ENCODE measurements around the gene TCF12. TPM values are rescaled to one million over a fixed set of nuclear protein-coding genes. Genes with fewer than 3 reads are reported as not detected.

Gene TCF12
- total RNA-seq, 1 experiment from 2014 or later: 76.7 TPM

- no peak for TF ChIP-seq CTCF (conservative IDR thresholded peaks at IDR 0.05)
- Histone ChIP-seq H3K4ac (ENCODE audit: low read depth, low read length) (no peak overlapping the region), H3K79me2 (ENCODE audit: insufficient read depth, low read length) (peaks cover 4% of the 10 kb centered on the region; the same call in 1 of the 2 replicates), H3K14ac (ENCODE audit: insufficient read depth, low read length) (no peak overlapping the region), H4K20me1 (ENCODE audit: control insufficient read depth, insufficient read depth, insufficient read length) (no peaks in the 10 kb centered on the region), H3K23me2 (ENCODE audit: insufficient read length, low read depth, low read length, poor library complexity, severe bottlenecking) (no peaks in the 10 kb centered on the region), H4K91ac (ENCODE audit: insufficient read length, low read depth, low read length) (no peak overlapping the region), H4K8ac (replicated peaks; ENCODE audit: insufficient read length, low read depth, low read length) (no peak overlapping the region), H3K23ac (ENCODE audit: insufficient read length, low read depth, low read length) (no peak overlapping the region), H3K4me1 (ENCODE audit: insufficient read depth, low read length) (peaks cover 3% of the 10 kb centered on the region), H3K56ac (ENCODE audit: insufficient read length, low read depth, low read length) (no peak overlapping the region), H4K5ac (ENCODE audit: insufficient read length, low read depth, low read length) (no peak overlapping the region), H3K27me3 (ENCODE audit: insufficient read depth, low read length) (no peaks in the 10 kb centered on the region), H3K4me2 (ENCODE audit: insufficient read depth, insufficient read length, low read length) (no peak overlapping the region), H2AK5ac (ENCODE audit: insufficient read length, low read length) (no peak overlapping the region), H3K9ac (ENCODE audit: extremely low read depth, insufficient read length, low read length) (no peak overlapping the region), H2BK20ac (ENCODE audit: low read depth, low read length, poor library complexity, severe bottlenecking) (no peak overlapping the region), H2AFZ (ENCODE audit: low read length) (no peak overlapping the region), H3K9me3 (ENCODE audit: control insufficient read depth, low read depth, low read length) (no peaks in the 10 kb centered on the region), H2BK5ac (ENCODE audit: insufficient read length, low read length) (no peak overlapping the region), H2BK120ac (ENCODE audit: low read depth, low read length, poor library complexity, severe bottlenecking) (no peak overlapping the region), H2BK15ac (ENCODE audit: low read depth, low read length) (no peak overlapping the region), H3K18ac (ENCODE audit: insufficient read length, low read depth, low read length) (no peak overlapping the region), H3T11ph (ENCODE audit: low read length) (no peak overlapping the region), H2BK12ac (ENCODE audit: insufficient read length, low read depth, low read length) (no peak overlapping the region), H3K79me1 (ENCODE audit: insufficient read depth, low read depth, low read length, poor library complexity, severe bottlenecking) (peaks cover 6% of the 10 kb centered on the region), H3K27ac (ENCODE audit: insufficient read length, low read depth, low read length) (no peak overlapping the region)
- WGBS (ENCODE audit: extremely low coverage, insufficient read length, low lambda C conversion rate): no CpG with 5 or more reads among the region's 7 CpGs
- DNase-seq: no peak
- no peaks in the 10 kb centered on the region for H3K9me3 Mint-ChIP-seq
- no peak overlapping the region; a peak in 1 of 7 replicates for H3K27ac Mint-ChIP-seq
- H3K36me3 Mint-ChIP-seq (ENCODE audit: insufficient read depth in 1 of 3, low read depth in 3 of 3): no peaks in the 10 kb centered on the region
- no peak overlapping the region for H3K4me3 Mint-ChIP-seq
- no peaks in the 10 kb centered on the region for H3K27me3 Mint-ChIP-seq (ENCODE audit: low read depth)
- peaks cover 53 to 54% of the 10 kb centered on the region in 2 experiments for H3K4me1 Mint-ChIP-seq
Observed at GRCh38 chr15:57056357-57056756, 137.9 kb downstream of the TCF12 start.

All from H9 (cell line).